ENCODE results near the gene HYKK. TPM values are rescaled to one million over a fixed set of nuclear protein-coding genes. Genes with fewer than 3 reads are reported as not detected.

HYKK gene
- total RNA-seq, 1 donor from 2014 or later: 1.3 TPM

GRCh38 chr15:78561490-78561889 is 54.1 kb downstream of the HYKK start:
- Mint-ChIP-seq H3K27ac (ENCODE audit: unreplicated experiment) (no peak overlapping the region), H3K4me3 (ENCODE audit: unreplicated experiment) (no peak overlapping the region), H3K4me1 (ENCODE audit: unreplicated experiment) (peaks cover 15% of the 10 kb centered on the region), H3K27me3 (ENCODE audit: unreplicated experiment) (peaks cover 3% of the 10 kb centered on the region), H3K36me3 (ENCODE audit: low read depth, unreplicated experiment) (no peaks in the 10 kb centered on the region), H3K9me3 (ENCODE audit: unreplicated experiment) (no peaks in the 10 kb centered on the region)
- DNase-seq (ENCODE audit: low spot score): no peak
- no peak for TF ChIP-seq CTCF (IDR thresholded peaks at IDR 0.05; ENCODE audit: unreplicated experiment)

- no peak for DNase-seq (ENCODE audit: low spot score)
- Mint-ChIP-seq H3K4me1 (ENCODE audit: unreplicated experiment) (peaks cover 24% of the 10 kb centered on the region), H3K9me3 (ENCODE audit: unreplicated experiment) (no peaks in the 10 kb centered on the region), H3K4me3 (ENCODE audit: unreplicated experiment) (no peak overlapping the region), H3K27me3 (ENCODE audit: unreplicated experiment) (peaks cover 3% of the 10 kb centered on the region), H3K27ac (ENCODE audit: unreplicated experiment) (no peak overlapping the region), H3K36me3 (ENCODE audit: low read depth, unreplicated experiment) (no peaks in the 10 kb centered on the region)
- no peak for TF ChIP-seq CTCF (IDR thresholded peaks at IDR 0.05; ENCODE audit: unreplicated experiment)
These were observed 55.7 kb downstream of the HYKK start for GRCh38 chr15:78563092-78563491.

- DNase-seq (ENCODE audit: low spot score): peak; percentile 6
- H3K4me1 Mint-ChIP-seq (ENCODE audit: unreplicated experiment): peaks cover 24% of the 10 kb centered on the region
- H3K9me3 Mint-ChIP-seq (ENCODE audit: unreplicated experiment): no peaks in the 10 kb centered on the region
- H3K27ac Mint-ChIP-seq (ENCODE audit: unreplicated experiment): peak overlapping the region; percentile 13
- H3K36me3 Mint-ChIP-seq (ENCODE audit: low read depth, unreplicated experiment): no peaks in the 10 kb centered on the region
- TF ChIP-seq CTCF (IDR thresholded peaks at IDR 0.05; ENCODE audit: unreplicated experiment): no peak
- peaks cover 3% of the 10 kb centered on the region for H3K27me3 Mint-ChIP-seq (ENCODE audit: unreplicated experiment)
- peak overlapping the region; percentile 82 for H3K4me3 Mint-ChIP-seq (ENCODE audit: unreplicated experiment)
These were observed 57.3 kb downstream of the HYKK start for GRCh38 chr15:78564743-78565096.

- Mint-ChIP-seq H3K27ac (ENCODE audit: unreplicated experiment) (peak within 1 kb of the TSS; percentile 91), H3K4me3 (ENCODE audit: unreplicated experiment) (peak within 1 kb of the TSS; percentile 98), H3K27me3 (ENCODE audit: unreplicated experiment) (peaks cover 3% of the 10 kb centered on the region), H3K4me1 (ENCODE audit: unreplicated experiment) (peaks cover 24% of the 10 kb centered on the region), H3K9me3 (ENCODE audit: unreplicated experiment) (no peaks in the 10 kb centered on the region), H3K36me3 (ENCODE audit: low read depth, unreplicated experiment) (no peaks in the 10 kb centered on the region)
- TF ChIP-seq CTCF (IDR thresholded peaks at IDR 0.05; ENCODE audit: unreplicated experiment): no peak
- peak; percentile 88 for DNase-seq (ENCODE audit: low spot score)
These were observed 57.9 kb downstream of the HYKK start, which contains the start of gene CHRNA5 for GRCh38 chr15:78565097-78565950. CHRNA5 (plus strand) TSS chr15:78565520; CDS start chr15:78565720, 200 bp downstream.

Data from endothelial cell (in vitro differentiated cells).